SK-N-SH treated with all-trans-retinoic acid at 6 μM for 48 hours (cell line): ENCODE measurements around the gene BAZ1A.

Source experiments
- ATAC-seq: fragments of 200-7000 bp; cut with Tn5 transposase; 3 replicates; pipeline ENCODE4 v1.9.1; 2020; ENCODE audit warnings: mild to moderate bottlenecking, moderate library complexity
- ARNTL ChIP-seq: fragments of 450-650 bp; formaldehyde crosslinking; IDR thresholded peaks from 2 replicates; pipeline ENCODE4 v1.5.0; 2020; ENCODE audit warnings: low read depth, mild to moderate bottlenecking, moderate library complexity, borderline replicate concordance
- CREB5 ChIP-seq: fragments of 250-450 bp; sonication (Bioruptor Pico); IDR thresholded peaks from 2 replicates; pipeline ENCODE4 v1.5.1; 2020; ENCODE audit warnings: low read depth, mild to moderate bottlenecking, moderate library complexity
- GLIS3 ChIP-seq: fragments of 250-450 bp; sonication (Bioruptor Pico); IDR thresholded peaks from 2 replicates; pipeline ENCODE4 v1.5.0; 2020; ENCODE audit warnings: mild to moderate bottlenecking, moderate library complexity
- ISL1 ChIP-seq: fragments of 250-450 bp; sonication (Bioruptor Pico); IDR thresholded peaks from 2 replicates; pipeline ENCODE4 v2.1.2; 2022; ENCODE audit warnings: mild to moderate bottlenecking, moderate library complexity
- PPARA ChIP-seq: fragments of 250-450 bp; sonication (Bioruptor Pico); IDR thresholded peaks from 2 replicates; pipeline ENCODE4 v1.5.0; 2020; ENCODE audit warnings: mild to moderate bottlenecking, borderline replicate concordance
- RARB ChIP-seq: fragments of 250-450 bp; sonication (Bioruptor Pico); IDR thresholded peaks from 2 replicates; pipeline ENCODE4 v1.8.0; 2021; ENCODE audit warnings: mild to moderate bottlenecking, moderate library complexity
- SNAI2 ChIP-seq: fragments of 250-450 bp; sonication (Bioruptor Pico); IDR thresholded peaks from 2 replicates; pipeline ENCODE4 v1.5.0; 2020; ENCODE audit warnings: mild to moderate bottlenecking, moderate library complexity
- TCF4 ChIP-seq: fragments of 250-450 bp; sonication (Bioruptor Pico); IDR thresholded peaks from 2 replicates; pipeline ENCODE4 v1.8.0; 2021; ENCODE audit warnings: mild to moderate bottlenecking, moderate library complexity, borderline replicate concordance
- TSHZ2 ChIP-seq: fragments of 250-450 bp; sonication (Bioruptor Pico); IDR thresholded peaks from 2 replicates; pipeline ENCODE4 v1.5.0; 2020; ENCODE audit warnings: mild to moderate bottlenecking, moderate library complexity
- ZFP30 ChIP-seq: fragments of 450-650 bp; formaldehyde crosslinking; IDR thresholded peaks from 2 replicates; pipeline ENCODE4 v1.5.0; 2022; ENCODE audit warnings: mild to moderate bottlenecking, moderate library complexity
- ZNF565 ChIP-seq: fragments of 450-650 bp; formaldehyde crosslinking; conservative IDR thresholded peaks from 2 replicates; pipeline ENCODE4 v1.5.0; 2020; ENCODE audit warnings: low read depth, mild to moderate bottlenecking, moderate library complexity
- ZNF70 ChIP-seq: fragments of 450-650 bp; formaldehyde crosslinking; IDR thresholded peaks from 2 replicates; pipeline ENCODE4 v1.5.0; 2020; ENCODE audit warnings: mild to moderate bottlenecking, moderate library complexity
- ZNF8 ChIP-seq: fragments of 450-650 bp; formaldehyde crosslinking; IDR thresholded peaks from 2 replicates; pipeline ENCODE4 v1.5.0; 2020; ENCODE audit warnings: mild to moderate bottlenecking, moderate library complexity
- TF ChIP-seq, protein P1 (sequence below): fragments of 250-450 bp; sonication (Bioruptor Pico); IDR thresholded peaks from 2 replicates; pipeline ENCODE4 v1.8.0; 2020; ENCODE audit warnings: mild to moderate bottlenecking, moderate library complexity, borderline replicate concordance

The BAZ1A gene

DNA sequence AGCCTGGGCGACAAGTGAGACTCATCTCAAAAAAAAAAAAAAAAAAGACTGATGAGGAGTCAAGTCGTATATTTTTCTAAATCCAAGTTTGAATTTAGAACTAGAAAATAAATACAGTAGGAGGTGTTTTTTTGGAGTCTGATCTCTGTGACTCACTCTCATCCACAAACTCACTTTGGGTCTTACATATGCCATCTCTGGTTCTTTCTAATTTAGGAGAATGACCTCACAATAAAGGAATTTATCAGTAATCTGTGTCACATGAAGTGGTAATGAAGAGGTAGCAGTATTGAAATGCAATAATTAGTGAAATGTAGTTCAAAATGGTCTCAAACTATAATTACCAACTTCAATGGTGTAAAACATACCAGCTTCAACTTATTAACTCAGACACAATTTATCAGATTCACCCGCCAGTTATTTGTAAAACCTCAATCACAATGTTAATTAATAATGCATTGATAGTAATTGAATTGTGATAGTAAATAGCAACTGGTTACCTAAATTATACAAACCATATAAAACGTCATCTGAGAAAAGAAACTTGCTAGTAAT is 156.3 kb downstream of the BAZ1A start (continued):
- TF ChIP-seq, protein P1, sequence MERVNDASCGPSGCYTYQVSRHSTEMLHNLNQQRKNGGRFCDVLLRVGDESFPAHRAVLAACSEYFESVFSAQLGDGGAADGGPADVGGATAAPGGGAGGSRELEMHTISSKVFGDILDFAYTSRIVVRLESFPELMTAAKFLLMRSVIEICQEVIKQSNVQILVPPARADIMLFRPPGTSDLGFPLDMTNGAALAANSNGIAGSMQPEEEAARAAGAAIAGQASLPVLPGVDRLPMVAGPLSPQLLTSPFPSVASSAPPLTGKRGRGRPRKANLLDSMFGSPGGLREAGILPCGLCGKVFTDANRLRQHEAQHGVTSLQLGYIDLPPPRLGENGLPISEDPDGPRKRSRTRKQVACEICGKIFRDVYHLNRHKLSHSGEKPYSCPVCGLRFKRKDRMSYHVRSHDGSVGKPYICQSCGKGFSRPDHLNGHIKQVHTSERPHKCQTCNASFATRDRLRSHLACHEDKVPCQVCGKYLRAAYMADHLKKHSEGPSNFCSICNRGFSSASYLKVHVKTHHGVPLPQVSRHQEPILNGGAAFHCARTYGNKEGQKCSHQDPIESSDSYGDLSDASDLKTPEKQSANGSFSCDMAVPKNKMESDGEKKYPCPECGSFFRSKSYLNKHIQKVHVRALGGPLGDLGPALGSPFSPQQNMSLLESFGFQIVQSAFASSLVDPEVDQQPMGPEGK (CRISPR knock-in tag), result no peak
- TF ChIP-seq ARNTL (no peak), ISL1 (CRISPR knock-in tag) (no peak), GLIS3 (CRISPR knock-in tag) (no peak), SNAI2 (CRISPR knock-in tag) (no peak), ZNF565 (CRISPR knock-in tag) (no peak), TSHZ2 (CRISPR knock-in tag) (no peak)

DNA sequence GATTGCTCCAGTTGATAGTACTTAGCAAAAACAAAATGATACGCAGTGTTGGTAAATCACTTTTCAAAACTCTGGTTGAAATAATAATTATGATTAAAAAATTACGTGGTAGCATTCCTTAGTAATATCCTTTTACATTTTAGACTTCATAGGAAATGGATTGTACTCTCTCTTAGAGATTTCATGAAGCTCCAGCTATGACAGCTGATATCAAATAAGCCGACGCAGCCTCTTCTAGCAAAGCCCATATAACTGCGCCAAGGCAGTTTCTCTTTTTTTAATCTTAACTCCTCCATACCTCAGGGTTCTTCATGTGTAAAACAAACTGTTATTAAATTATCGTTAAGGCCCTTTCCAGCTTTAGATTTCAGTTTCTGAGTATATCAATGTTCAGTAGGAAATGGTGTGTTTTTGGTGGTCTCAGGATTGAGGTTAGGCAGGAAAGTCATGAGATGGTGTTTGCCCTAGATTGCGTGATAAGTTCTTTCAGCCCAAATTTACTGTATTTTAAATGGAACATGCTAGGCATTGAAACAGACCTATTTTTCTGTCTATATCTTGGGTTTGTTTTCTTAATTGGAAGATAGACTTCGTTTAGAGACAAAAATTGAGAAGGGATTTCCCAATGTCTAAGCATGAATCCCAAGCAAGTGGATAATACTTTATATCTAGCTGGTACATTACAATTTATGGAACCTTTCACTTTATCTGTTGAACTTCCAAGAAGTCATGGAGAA is 159.9 kb downstream of the BAZ1A start:
- TF ChIP-seq GLIS3 (CRISPR knock-in tag) (no peak), RARB (CRISPR knock-in tag) (no peak)
- TF ChIP-seq, all 23 proteins: peak for 0
- no peak for ATAC-seq

- peak; percentile 87 for ATAC-seq
- TF ChIP-seq ZNF8 (0 out of 2 replicates have a peak, but pooled peaks have one; percentile 24), CREB5 (CRISPR knock-in tag) (no peak)
Observed at GRCh38 chr14:34714320-34715126, 160.6 kb downstream of the BAZ1A start, which contains the start of gene CFL2. Gene CFL2 (minus strand): TSS chr14:34714593. CDS start chr14:34714540, 53 bp downstream.

DNA sequence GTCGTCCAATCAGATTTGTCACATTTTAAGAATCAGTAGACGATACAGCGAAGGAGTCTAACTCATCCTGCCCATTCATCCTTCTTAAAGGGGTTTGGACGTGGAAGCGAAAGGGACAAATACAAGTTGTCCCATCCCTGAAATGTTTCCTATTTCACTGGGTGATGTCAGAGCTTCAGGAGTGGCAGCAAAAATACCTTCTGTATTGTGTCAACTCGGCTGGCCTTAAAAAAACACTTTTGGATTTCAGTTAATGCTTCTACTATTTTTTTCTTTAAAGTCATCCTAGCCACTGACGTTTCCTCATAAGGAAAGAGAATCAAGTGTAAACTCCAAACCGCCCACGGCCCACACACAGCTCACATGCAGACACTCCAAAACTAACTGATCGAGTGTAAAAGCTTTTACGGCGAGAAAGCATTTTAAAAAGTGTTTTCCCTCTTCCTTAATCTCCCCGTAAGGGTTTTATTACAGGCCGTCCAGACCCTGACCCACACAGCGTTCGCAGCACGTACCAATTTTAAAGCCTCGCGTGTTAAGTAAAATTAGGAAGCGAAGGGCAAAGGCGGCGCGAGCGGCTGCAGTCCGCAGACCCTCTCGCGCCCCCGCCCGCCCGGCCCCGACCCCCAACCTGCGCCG is 161.4 kb downstream of the BAZ1A start:
- peak; percentile 13 for ATAC-seq
- no peak for TF ChIP-seq RARB (CRISPR knock-in tag)
- no peak for TF ChIP-seq ZNF70 (CRISPR knock-in tag)
- no peak for TF ChIP-seq PPARA

- ATAC-seq, result no peak
- TF ChIP-seq TSHZ2 (CRISPR knock-in tag) (no peak), GLIS3 (CRISPR knock-in tag) (no peak), ZNF565 (CRISPR knock-in tag) (no peak), TCF4 (CRISPR knock-in tag) (no peak), SNAI2 (CRISPR knock-in tag) (no peak), ARNTL (no peak), ZNF70 (CRISPR knock-in tag) (no peak), ZFP30 (CRISPR knock-in tag) (no peak), CREB5 (CRISPR knock-in tag) (no peak)
Observed at GRCh38 chr14:34713122-34713680, 162.0 kb downstream of the BAZ1A start.
